HepG2 (cell line): ENCODE measurements around the gene ASTN2. TPM values are rescaled to one million over a fixed set of nuclear protein-coding genes. Genes with fewer than 3 reads are reported as not detected.

ENCODE experiments used
- ATAC-seq: fragments of 200-7000 bp; cut with Tn5 transposase; 3 replicates; pipeline ENCODE4 v1.9.1; 2020; ENCODE audit warnings: mild to moderate bottlenecking, moderate library complexity
- BruUV-seq: library from RNA; stranded (reverse); fragments of 400-500 nt; replicated peaks from 2 replicates; lab custom pipeline; 2021; lab: Mats Ljungman, UMichigan
- CTCF ChIA-PET: fragments of 300-600 bp; formaldehyde crosslinking; extraction: SDS; loops from one replicate; lab custom pipeline; 2021; ENCODE audit warnings: low total read pairs, inconsistent platforms, low intra/inter-chr PET ratio; lab: Yijun Ruan, JAX
- POLR2A ChIA-PET: fragments of 350-600 bp; sonication (Branson Sonifier 250); formaldehyde crosslinking; loops from one replicate; lab custom pipeline; 2020; ENCODE audit warnings: antibody characterized with exemption, inconsistent platforms; lab: Yijun Ruan, JAX
- DNase-seq: peaks from one replicate; pipeline ENCODE4 v3.0.0-alpha.2; 2015; ENCODE audit warnings: low spot score
- FAIRE-seq: peaks from 3 replicates; lab custom pipeline; 2011; peaks lifted over from hg19 to GRCh38; lab: Jason Lieb, UNC
- H2AFZ ChIP-seq: one replicate; pipeline ENCODE4 v1.6.1; 2011; ENCODE audit warnings: low read length, inconsistent platforms
- H3K27ac ChIP-seq: fragments of 300-600 bp; 3 replicates; pipeline ENCODE4 v1.8.0; 2011; ENCODE audit warnings: mixed run types, mild to moderate bottlenecking, mixed read lengths, low read length, inconsistent platforms; ENCODE audit not compliant: insufficient read depth; ENCODE audit errors: extremely low read length
- H3K27me3 ChIP-seq, 2 experiments: fragments of 200-600 bp in 1 of 2; 2 replicates in 1 of 2; 3 replicates in 1 of 2; pipeline versions ENCODE4 v1.6.0 to v1.8.0; 2011; ENCODE audit warnings: low read length in 2 of 2, mild to moderate bottlenecking in 2 of 2, moderate library complexity in 2 of 2, inconsistent platforms in 1 of 2; ENCODE audit not compliant: insufficient read depth in 2 of 2, control insufficient read depth in 1 of 2
- H3K36me3 ChIP-seq, 2 experiments: fragments of 200-600 bp in 1 of 2; replicated peaks in 1 of 2; 2 replicates in 1 of 2; 3 replicates in 1 of 2; pipeline versions ENCODE4 v1.5.1 to v1.8.0; 2011; ENCODE audit warnings: low read length in 2 of 2, inconsistent platforms in 1 of 2; ENCODE audit not compliant: insufficient read depth in 2 of 2, control insufficient read depth in 1 of 2
- H3K4me1 ChIP-seq: 2 replicates; pipeline ENCODE4 v1.5.1; 2012; ENCODE audit warnings: low read length, inconsistent platforms; ENCODE audit not compliant: insufficient read depth
- H3K4me2 ChIP-seq: 2 replicates; pipeline ENCODE4 v1.6.0; 2011; ENCODE audit warnings: low read depth, low read length, inconsistent platforms
- H3K4me3 ChIP-seq, 3 experiments: fragments of 200-600 bp in 1 of 3; sonication (generic), shearing (Covaris generic) in 1 of 3; replicated peaks in 1 of 3; 2 replicates each; pipeline ENCODE4 v1.5.1; 2011 to 2016; ENCODE audit warnings: low read length in 3 of 3, inconsistent platforms in 2 of 3, low read depth in 2 of 3, mild to moderate bottlenecking in 2 of 3, control low read depth in 1 of 3, mixed read lengths in 1 of 3; ENCODE audit not compliant: insufficient read depth in 1 of 3
- H3K79me2 ChIP-seq: one replicate; pipeline ENCODE4 v1.6.1; 2011; ENCODE audit warnings: low read length, inconsistent platforms; ENCODE audit not compliant: insufficient read depth
- H3K9ac ChIP-seq: 2 replicates; pipeline ENCODE4 v1.6.0; 2011; ENCODE audit warnings: mild to moderate bottlenecking, low read depth, low read length, inconsistent platforms; ENCODE audit not compliant: insufficient read depth
- H3K9me3 ChIP-seq: 2 replicates; pipeline ENCODE4 v1.5.1; 2012; ENCODE audit warnings: mild to moderate bottlenecking, low read length
- H4K20me1 ChIP-seq: 2 replicates; pipeline ENCODE4 v1.6.0; 2011; ENCODE audit warnings: inconsistent platforms, mild to moderate bottlenecking, low read length, moderate library complexity; ENCODE audit not compliant: insufficient read depth
- EED ChIP-seq: sonication (generic); formaldehyde crosslinking; IDR thresholded peaks from 2 replicates; pipeline ENCODE4 v1.5.0; 2020; ENCODE audit warnings: mild to moderate bottlenecking, missing genetic modification reagents
- HCFC1 ChIP-seq: fragments of 150-350 bp; IDR thresholded peaks from 2 replicates; pipeline ENCODE4 v1.6.1; 2014; ENCODE audit warnings: low read depth, low read length
- HNRNPLL ChIP-seq: fragments of 200-400 bp; formaldehyde crosslinking; IDR thresholded peaks from 2 replicates; pipeline ENCODE4 v1.6.1; 2017; ENCODE audit warnings: mild to moderate bottlenecking, low read depth, low read length; ENCODE audit not compliant: poor library complexity, severe bottlenecking
- KLF12 ChIP-seq: sonication (generic); formaldehyde crosslinking; IDR thresholded peaks from 2 replicates; pipeline ENCODE4 v1.4.0; 2020; ENCODE audit warnings: missing genetic modification reagents, borderline replicate concordance
- NAIF1 ChIP-seq: sonication (generic); formaldehyde crosslinking; IDR thresholded peaks from 2 replicates; pipeline ENCODE4 v1.5.0; 2020; ENCODE audit warnings: mild to moderate bottlenecking, missing genetic modification reagents, borderline replicate concordance
- REL ChIP-seq: sonication (generic); formaldehyde crosslinking; conservative IDR thresholded peaks from 2 replicates; pipeline ENCODE4 v1.8.0; 2022; ENCODE audit warnings: mild to moderate bottlenecking, missing genetic modification reagents, moderate library complexity
- SYNCRIP ChIP-seq: fragments of 200-400 bp; formaldehyde crosslinking; IDR thresholded peaks from 2 replicates; pipeline ENCODE4 v1.6.1; 2018; ENCODE audit warnings: mild to moderate bottlenecking, low read depth, low read length; ENCODE audit not compliant: insufficient read depth
- ZNF17 ChIP-seq: sonication (generic); formaldehyde crosslinking; IDR thresholded peaks from 2 replicates; pipeline ENCODE4 v1.5.0; 2020; ENCODE audit warnings: mild to moderate bottlenecking, missing genetic modification reagents
- ZNF253 ChIP-seq: sonication (generic); formaldehyde crosslinking; IDR thresholded peaks from 2 replicates; pipeline ENCODE4 v1.8.0; 2022; ENCODE audit warnings: mild to moderate bottlenecking, missing genetic modification reagents, borderline replicate concordance
- ZNF644 ChIP-seq: IDR thresholded peaks from 2 replicates; pipeline ENCODE4 v1.6.1; 2016; ENCODE audit warnings: low read depth
- ZNF703 ChIP-seq: sonication (generic); formaldehyde crosslinking; IDR thresholded peaks from 2 replicates; pipeline ENCODE4 v1.5.1; 2020; ENCODE audit warnings: missing genetic modification reagents, mild to moderate bottlenecking, moderate library complexity, borderline replicate concordance
- ZNF747 ChIP-seq: sonication (generic); formaldehyde crosslinking; IDR thresholded peaks from 2 replicates; pipeline ENCODE4 v1.8.1; 2023; ENCODE audit warnings: missing genetic modification reagents, mild to moderate bottlenecking, borderline replicate concordance
- ZNF780A ChIP-seq: sonication (generic); formaldehyde crosslinking; IDR thresholded peaks from 2 replicates; pipeline ENCODE4 v1.8.0; 2022; ENCODE audit warnings: mild to moderate bottlenecking, missing genetic modification reagents, moderate library complexity
- WGBS: methylation state at CpG from one replicate; pipeline ENCODE4 v1.1.6; 2017; ENCODE audit warnings: low lambda C conversion rate; 5-methylcytosine and 5-hydroxymethylcytosine counted together
- in situ Hi-C: cut with HindIII; loops from 2 replicates; pipeline ENCODE4 v1.10.0; 2017; ENCODE audit warnings: low pct_unique_long_range_greater_than_20kb; ENCODE audit not compliant: extremely low pct_ligation_motif_present
- intact Hi-C: fragments of 100-400 bp; cut with micrococcal nuclease; formaldehyde crosslinking; loops from one replicate; pipeline ENCODE4 v1.10.0; 2022; ENCODE audit not compliant: unreplicated experiment
- polyA plus RNA-seq, 8 experiments: library from polyadenylated mRNA; depleted of rRNA in 3 of 8; stranded (reverse) in 7 of 8; unstranded in 1 of 8; fragments of >200 nt; fragmentation: Illumina TruSeq in 4 of 8; extraction: Trizol in 4 of 8; gene quantifications; 2 replicates each; pipeline versions ENCODE4 v1.2.1 to v1.2.3, GENCODE V29; 2011 to 2016; ENCODE audit warnings: low read depth in 4 of 8, missing spikeins in 1 of 8, mixed read lengths in 1 of 8; ENCODE audit not compliant: insufficient read depth in 1 of 8
- total RNA-seq, 5 experiments: library from RNA; depleted of rRNA; stranded (reverse); fragments of >200 nt; fragmentation: Illumina TruSeq; extraction: Trizol; gene quantifications; 2 replicates each; pipeline ENCODE4 v1.2.3, GENCODE V29; 2016; ENCODE audit warnings: low read depth in 1 of 5
- TF ChIP-seq, protein P1 (sequence below): sonication (generic); formaldehyde crosslinking; IDR thresholded peaks from 2 replicates; pipeline ENCODE4 v1.5.0; 2020; ENCODE audit warnings: mild to moderate bottlenecking, missing genetic modification reagents
- TF ChIP-seq, protein P2 (sequence below): sonication (generic); formaldehyde crosslinking; IDR thresholded peaks from 2 replicates; pipeline ENCODE4 v1.9.0; 2022; ENCODE audit warnings: missing genetic modification reagents, mild to moderate bottlenecking, borderline replicate concordance

Gene ASTN2
- total and polyA plus RNA-seq, 2 of the 13 experiments (the other 11 are each of a cell fraction or from before 2014, with no cell fraction given), result 5.2 to 13.5 TPM

DNA sequence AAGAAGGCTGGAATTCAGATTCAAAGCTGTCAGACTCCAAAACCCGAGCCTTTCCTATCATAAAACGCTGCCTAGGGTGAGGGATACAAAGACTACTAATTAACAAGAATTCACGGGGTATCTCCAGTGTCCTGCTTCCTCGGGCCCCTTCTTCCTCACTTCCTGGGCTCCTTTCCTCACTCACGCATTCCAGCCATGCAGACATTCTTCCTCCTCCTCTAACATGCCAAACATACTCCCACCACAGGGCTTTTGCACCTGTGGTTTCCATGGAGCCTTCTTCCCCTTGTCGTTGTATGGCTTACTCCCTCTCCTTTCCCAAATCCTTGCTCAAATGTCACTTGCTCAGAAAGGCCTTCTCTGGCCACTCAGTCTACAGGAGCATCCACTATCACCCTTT is 919.1 kb downstream of the ASTN2 start:
- peaks cover 9% of the 10 kb centered on the region for H3K4me1 ChIP-seq
- ATAC-seq, result no peak

More for the DNA sequence above, 919.1 kb downstream of the ASTN2 start:
- DNase-seq (no peak), FAIRE-seq (no peak)
- Histone ChIP-seq H4K20me1 (no peaks in the 10 kb centered on the region), H3K4me2 (no peak overlapping the region), H3K27ac (no peak overlapping the region), H3K4me3 (no peak overlapping the region), H3K9ac (no peak overlapping the region), H2AFZ (no peak overlapping the region), H3K36me3 (no peaks in the 10 kb centered on the region), H3K9me3 (no peaks in the 10 kb centered on the region), H3K79me2 (no peaks in the 10 kb centered on the region), H3K27me3 (no peaks in the 10 kb centered on the region)
- CTCF ChIA-PET, result interaction anchor here (1.1 to 2.9 kb wide), 2 partner anchors 76 to 612 kb away, joined by 4 to 21 read pairs; no protein-coding TSS in a partner anchor
- intact Hi-C loops, result loop anchor here (1.0 to 2.0 kb wide), 2 partner anchors 77 to 333 kb away; no protein-coding TSS in a partner anchor
- WGBS, result 77% methylated on average over 6 of the region's 6 CpGs
- TF ChIP-seq KLF12 (CRISPR knock-in tag) (no peak), ZNF780A (no peak), ZNF253 (CRISPR knock-in tag) (no peak), ZNF747 (CRISPR knock-in tag) (no peak), ZNF703 (CRISPR knock-in tag) (no peak), EED (CRISPR knock-in tag) (no peak), HNRNPLL (no peak), NAIF1 (CRISPR knock-in tag) (no peak), HCFC1 (no peak), ZNF17 (CRISPR knock-in tag) (no peak), ZNF644 (no peak), SYNCRIP (no peak), REL (CRISPR knock-in tag) (no peak)
- TF ChIP-seq, protein P1, sequence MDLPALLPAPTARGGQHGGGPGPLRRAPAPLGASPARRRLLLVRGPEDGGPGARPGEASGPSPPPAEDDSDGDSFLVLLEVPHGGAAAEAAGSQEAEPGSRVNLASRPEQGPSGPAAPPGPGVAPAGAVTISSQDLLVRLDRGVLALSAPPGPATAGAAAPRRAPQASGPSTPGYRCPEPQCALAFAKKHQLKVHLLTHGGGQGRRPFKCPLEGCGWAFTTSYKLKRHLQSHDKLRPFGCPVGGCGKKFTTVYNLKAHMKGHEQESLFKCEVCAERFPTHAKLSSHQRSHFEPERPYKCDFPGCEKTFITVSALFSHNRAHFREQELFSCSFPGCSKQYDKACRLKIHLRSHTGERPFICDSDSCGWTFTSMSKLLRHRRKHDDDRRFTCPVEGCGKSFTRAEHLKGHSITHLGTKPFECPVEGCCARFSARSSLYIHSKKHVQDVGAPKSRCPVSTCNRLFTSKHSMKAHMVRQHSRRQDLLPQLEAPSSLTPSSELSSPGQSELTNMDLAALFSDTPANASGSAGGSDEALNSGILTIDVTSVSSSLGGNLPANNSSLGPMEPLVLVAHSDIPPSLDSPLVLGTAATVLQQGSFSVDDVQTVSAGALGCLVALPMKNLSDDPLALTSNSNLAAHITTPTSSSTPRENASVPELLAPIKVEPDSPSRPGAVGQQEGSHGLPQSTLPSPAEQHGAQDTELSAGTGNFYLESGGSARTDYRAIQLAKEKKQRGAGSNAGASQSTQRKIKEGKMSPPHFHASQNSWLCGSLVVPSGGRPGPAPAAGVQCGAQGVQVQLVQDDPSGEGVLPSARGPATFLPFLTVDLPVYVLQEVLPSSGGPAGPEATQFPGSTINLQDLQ, result no peak
- TF ChIP-seq, protein P2, sequence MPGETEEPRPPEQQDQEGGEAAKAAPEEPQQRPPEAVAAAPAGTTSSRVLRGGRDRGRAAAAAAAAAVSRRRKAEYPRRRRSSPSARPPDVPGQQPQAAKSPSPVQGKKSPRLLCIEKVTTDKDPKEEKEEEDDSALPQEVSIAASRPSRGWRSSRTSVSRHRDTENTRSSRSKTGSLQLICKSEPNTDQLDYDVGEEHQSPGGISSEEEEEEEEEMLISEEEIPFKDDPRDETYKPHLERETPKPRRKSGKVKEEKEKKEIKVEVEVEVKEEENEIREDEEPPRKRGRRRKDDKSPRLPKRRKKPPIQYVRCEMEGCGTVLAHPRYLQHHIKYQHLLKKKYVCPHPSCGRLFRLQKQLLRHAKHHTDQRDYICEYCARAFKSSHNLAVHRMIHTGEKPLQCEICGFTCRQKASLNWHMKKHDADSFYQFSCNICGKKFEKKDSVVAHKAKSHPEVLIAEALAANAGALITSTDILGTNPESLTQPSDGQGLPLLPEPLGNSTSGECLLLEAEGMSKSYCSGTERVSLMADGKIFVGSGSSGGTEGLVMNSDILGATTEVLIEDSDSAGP (CRISPR knock-in tag), result no peak
- POLR2A ChIA-PET, result no interaction called here
- in situ Hi-C loops, result no loop called here
- BruUV-seq, result no TSS peak
